HepG2 (cell line): Measurements from ENCODE around the gene ARHGAP45. TPM values are rescaled to one million over a fixed set of nuclear protein-coding genes. Genes with fewer than 3 reads are reported as not detected.
A peak's percentile ranks its signal among the peaks of the same experiment; 100 is the strongest.

Source experiments
- ADNP ChIP-seq: sonication (generic); formaldehyde crosslinking; IDR thresholded peaks from 2 replicates; pipeline ENCODE4 v1.4.0; 2020; ENCODE audit warnings: missing genetic modification reagents
- ARID5B ChIP-seq: IDR thresholded peaks from 2 replicates; pipeline ENCODE4 v1.4.0; 2020; ENCODE audit warnings: mild to moderate bottlenecking, missing genetic modification reagents
- BCL6 ChIP-seq: IDR thresholded peaks from 2 replicates; pipeline ENCODE4 v1.6.1; 2016; ENCODE audit warnings: missing genetic modification reagents, missing compliant biosample characterization
- CBX1 ChIP-seq: IDR thresholded peaks from one replicate; pipeline ENCODE4 v1.6.1; 2016; ENCODE audit warnings: antibody characterized with exemption, low read depth
- DMAP1 ChIP-seq: IDR thresholded peaks from 2 replicates; pipeline ENCODE4 v1.6.1; 2016
- HNF4A ChIP-seq: sonication (generic); formaldehyde crosslinking; IDR thresholded peaks from 2 replicates; pipeline ENCODE4 v1.4.0; 2020; ENCODE audit warnings: missing genetic modification reagents
- HOXA7 ChIP-seq: sonication (generic); formaldehyde crosslinking; IDR thresholded peaks from 2 replicates; pipeline ENCODE4 v1.8.1; 2022; ENCODE audit warnings: mild to moderate bottlenecking, missing genetic modification reagents, moderate library complexity
- MAF1 ChIP-seq: sonication (generic); formaldehyde crosslinking; IDR thresholded peaks from 2 replicates; pipeline ENCODE4 v1.5.0; 2020; ENCODE audit warnings: missing genetic modification reagents, borderline replicate concordance
- MIER3 ChIP-seq: IDR thresholded peaks from 2 replicates; pipeline ENCODE4 v1.6.1; 2016; ENCODE audit warnings: missing compliant biosample characterization, borderline replicate concordance
- MXD1 ChIP-seq: sonication (generic); formaldehyde crosslinking; IDR thresholded peaks from 2 replicates; pipeline ENCODE4 v1.4.0; 2020; ENCODE audit warnings: mild to moderate bottlenecking, missing genetic modification reagents
- MYC ChIP-seq: sonication (generic); formaldehyde crosslinking; IDR thresholded peaks from 2 replicates; pipeline ENCODE4 v1.9.0; 2021; ENCODE audit warnings: missing genetic modification reagents, borderline replicate concordance
- SALL1 ChIP-seq: sonication (generic); formaldehyde crosslinking; IDR thresholded peaks from 2 replicates; pipeline ENCODE4 v1.8.0; 2022; ENCODE audit warnings: mild to moderate bottlenecking, missing genetic modification reagents
- ZNF101 ChIP-seq: sonication (generic); formaldehyde crosslinking; IDR thresholded peaks from 2 replicates; pipeline ENCODE4 v1.4.0; 2020; ENCODE audit warnings: mild to moderate bottlenecking, low read depth, missing genetic modification reagents, borderline replicate concordance
- ZNF674 ChIP-seq: sonication (generic); formaldehyde crosslinking; IDR thresholded peaks from 2 replicates; pipeline ENCODE4 v1.5.0; 2020; ENCODE audit warnings: low read depth, mild to moderate bottlenecking, missing genetic modification reagents
- ZNF768 ChIP-seq: sonication (generic); formaldehyde crosslinking; IDR thresholded peaks from 2 replicates; pipeline ENCODE4 v1.4.0; 2020; ENCODE audit warnings: missing genetic modification reagents
- ZNF788 ChIP-seq: sonication (generic); formaldehyde crosslinking; IDR thresholded peaks from 2 replicates; pipeline ENCODE4 v1.5.0; 2020; ENCODE audit warnings: mild to moderate bottlenecking, missing genetic modification reagents, borderline replicate concordance
- ZNF883 ChIP-seq: sonication (generic); formaldehyde crosslinking; IDR thresholded peaks from 2 replicates; pipeline ENCODE4 v1.5.1; 2020; ENCODE audit warnings: mild to moderate bottlenecking, missing genetic modification reagents; ENCODE audit errors: not compliant biosample characterization
- polyA plus RNA-seq, 8 experiments: library from polyadenylated mRNA; depleted of rRNA in 3 of 8; stranded (reverse) in 7 of 8; unstranded in 1 of 8; fragments of >200 nt; fragmentation: Illumina TruSeq in 4 of 8; extraction: Trizol in 4 of 8; gene quantifications; 2 replicates each; pipeline versions ENCODE4 v1.2.1 to v1.2.3, GENCODE V29; 2011 to 2016; ENCODE audit warnings: low read depth in 4 of 8, missing spikeins in 1 of 8, mixed read lengths in 1 of 8; ENCODE audit not compliant: insufficient read depth in 1 of 8
- total RNA-seq, 5 experiments: library from RNA; depleted of rRNA; stranded (reverse); fragments of >200 nt; fragmentation: Illumina TruSeq; extraction: Trizol; gene quantifications; 2 replicates each; pipeline ENCODE4 v1.2.3, GENCODE V29; 2016; ENCODE audit warnings: low read depth in 1 of 5
- TF ChIP-seq, protein P1 (sequence below), 2 experiments: fragments of 450-650 bp in 1 of 2; sonication (generic) in 1 of 2; formaldehyde crosslinking; IDR thresholded peaks; 2 replicates each; pipeline versions ENCODE4 v1.5.0 to v1.8.0; 2020 to 2022; ENCODE audit warnings: mild to moderate bottlenecking in 1 of 2, missing genetic modification reagents in 1 of 2
- TF ChIP-seq, protein P2 (sequence below): sonication (generic); formaldehyde crosslinking; IDR thresholded peaks from 2 replicates; pipeline ENCODE4 v1.4.0; 2020; ENCODE audit warnings: low read depth, mild to moderate bottlenecking, missing genetic modification reagents
- TF ChIP-seq, protein P3 (sequence below): sonication (generic); formaldehyde crosslinking; IDR thresholded peaks from 2 replicates; pipeline ENCODE4 v1.4.0; 2020; ENCODE audit warnings: missing genetic modification reagents

Gene ARHGAP45
- total and polyA plus RNA-seq, 2 of the 13 experiments (the other 11 are each of a cell fraction or from before 2014, with no cell fraction given): 0.84 to 32.0 TPM

- TF ChIP-seq MYC (CRISPR knock-in tag) (peak; percentile 26; the same call in 1 of the 2 replicates), HOXA7 (CRISPR knock-in tag) (no peak), SALL1 (CRISPR knock-in tag) (peak; percentile 38; the same call in 1 of the 2 replicates), DMAP1 (CRISPR knock-in tag) (peak; percentile 45; the same call in 1 of the 2 replicates), ADNP (peak; percentile 88; the same call in 1 of the 2 replicates), ZNF768 (CRISPR knock-in tag) (peak; percentile 96), BCL6 (CRISPR knock-in tag) (0 out of 2 replicates have a peak, but pooled peaks have one; percentile 4), ZNF101 (no peak), ZNF788 (CRISPR knock-in tag) (0 out of 2 replicates have a peak, but pooled peaks have one; percentile 14), MIER3 (CRISPR knock-in tag) (0 out of 2 replicates have a peak, but pooled peaks have one; percentile 17), ZNF674 (CRISPR knock-in tag) (no peak), CBX1 (no peak), MAF1 (CRISPR knock-in tag) (no peak), ZNF883 (CRISPR knock-in tag) (no peak), HNF4A (peak; percentile 11; the same call in 1 of the 2 replicates), ARID5B (CRISPR knock-in tag) (peak; percentile 21; the same call in 1 of the 2 replicates), MXD1 (peak; percentile 12; the same call in 1 of the 2 replicates)
- TF ChIP-seq, protein P1, sequence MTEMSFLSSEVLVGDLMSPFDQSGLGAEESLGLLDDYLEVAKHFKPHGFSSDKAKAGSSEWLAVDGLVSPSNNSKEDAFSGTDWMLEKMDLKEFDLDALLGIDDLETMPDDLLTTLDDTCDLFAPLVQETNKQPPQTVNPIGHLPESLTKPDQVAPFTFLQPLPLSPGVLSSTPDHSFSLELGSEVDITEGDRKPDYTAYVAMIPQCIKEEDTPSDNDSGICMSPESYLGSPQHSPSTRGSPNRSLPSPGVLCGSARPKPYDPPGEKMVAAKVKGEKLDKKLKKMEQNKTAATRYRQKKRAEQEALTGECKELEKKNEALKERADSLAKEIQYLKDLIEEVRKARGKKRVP (CRISPR knock-in tag; IDR thresholded peaks at IDR 0.05): no peak
- TF ChIP-seq, protein P2, sequence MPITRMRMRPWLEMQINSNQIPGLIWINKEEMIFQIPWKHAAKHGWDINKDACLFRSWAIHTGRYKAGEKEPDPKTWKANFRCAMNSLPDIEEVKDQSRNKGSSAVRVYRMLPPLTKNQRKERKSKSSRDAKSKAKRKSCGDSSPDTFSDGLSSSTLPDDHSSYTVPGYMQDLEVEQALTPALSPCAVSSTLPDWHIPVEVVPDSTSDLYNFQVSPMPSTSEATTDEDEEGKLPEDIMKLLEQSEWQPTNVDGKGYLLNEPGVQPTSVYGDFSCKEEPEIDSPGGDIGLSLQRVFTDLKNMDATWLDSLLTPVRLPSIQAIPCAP (CRISPR knock-in tag): no peak
- TF ChIP-seq, protein P3, sequence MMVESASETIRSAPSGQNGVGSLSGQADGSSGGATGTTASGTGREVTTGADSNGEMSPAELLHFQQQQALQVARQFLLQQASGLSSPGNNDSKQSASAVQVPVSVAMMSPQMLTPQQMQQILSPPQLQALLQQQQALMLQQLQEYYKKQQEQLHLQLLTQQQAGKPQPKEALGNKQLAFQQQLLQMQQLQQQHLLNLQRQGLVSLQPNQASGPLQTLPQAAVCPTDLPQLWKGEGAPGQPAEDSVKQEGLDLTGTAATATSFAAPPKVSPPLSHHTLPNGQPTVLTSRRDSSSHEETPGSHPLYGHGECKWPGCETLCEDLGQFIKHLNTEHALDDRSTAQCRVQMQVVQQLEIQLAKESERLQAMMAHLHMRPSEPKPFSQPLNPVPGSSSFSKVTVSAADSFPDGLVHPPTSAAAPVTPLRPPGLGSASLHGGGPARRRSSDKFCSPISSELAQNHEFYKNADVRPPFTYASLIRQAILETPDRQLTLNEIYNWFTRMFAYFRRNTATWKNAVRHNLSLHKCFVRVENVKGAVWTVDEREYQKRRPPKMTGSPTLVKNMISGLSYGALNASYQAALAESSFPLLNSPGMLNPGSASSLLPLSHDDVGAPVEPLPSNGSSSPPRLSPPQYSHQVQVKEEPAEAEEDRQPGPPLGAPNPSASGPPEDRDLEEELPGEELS (CRISPR knock-in tag): 0 out of 2 replicates have a peak, but pooled peaks have one; percentile 10
These were observed 38.7 kb upstream of the ARHGAP45 start (continued) for GRCh38 chr19:1028062-1028926.
